Epithelial cell of esophagus (primary cell): Measurements from ENCODE around the gene SRP72.
"Not testable (repeated sequence)": the region's sequence is repeated elsewhere in the genome, so short reads cannot be mapped to it uniquely, and the experiment has no call there.

Source experiments
- DNase-seq: peaks from one replicate; pipeline ENCODE4 v3.0.0; 2010; ENCODE audit warnings: low read depth
- H3K4me3 ChIP-seq: 2 replicates; pipeline ENCODE4 v1.5.1; 2011; ENCODE audit warnings: mild to moderate bottlenecking, low read length, control low read depth
- TF ChIP-seq, protein P1 (sequence below): IDR thresholded peaks from 2 replicates; pipeline ENCODE4 v1.5.1; 2011; ENCODE audit warnings: low read depth, mild to moderate bottlenecking, low read length, control low read depth, inconsistent platforms; ENCODE audit not compliant: insufficient read depth; ENCODE audit errors: missing control alignments

Gene SRP72

GRCh38 chr4:56444719-56445118 is 22.7 kb upstream of the SRP72 start:
- H3K4me3 ChIP-seq = no peak overlapping the region
- no peak for DNase-seq
- TF ChIP-seq, protein P1, sequence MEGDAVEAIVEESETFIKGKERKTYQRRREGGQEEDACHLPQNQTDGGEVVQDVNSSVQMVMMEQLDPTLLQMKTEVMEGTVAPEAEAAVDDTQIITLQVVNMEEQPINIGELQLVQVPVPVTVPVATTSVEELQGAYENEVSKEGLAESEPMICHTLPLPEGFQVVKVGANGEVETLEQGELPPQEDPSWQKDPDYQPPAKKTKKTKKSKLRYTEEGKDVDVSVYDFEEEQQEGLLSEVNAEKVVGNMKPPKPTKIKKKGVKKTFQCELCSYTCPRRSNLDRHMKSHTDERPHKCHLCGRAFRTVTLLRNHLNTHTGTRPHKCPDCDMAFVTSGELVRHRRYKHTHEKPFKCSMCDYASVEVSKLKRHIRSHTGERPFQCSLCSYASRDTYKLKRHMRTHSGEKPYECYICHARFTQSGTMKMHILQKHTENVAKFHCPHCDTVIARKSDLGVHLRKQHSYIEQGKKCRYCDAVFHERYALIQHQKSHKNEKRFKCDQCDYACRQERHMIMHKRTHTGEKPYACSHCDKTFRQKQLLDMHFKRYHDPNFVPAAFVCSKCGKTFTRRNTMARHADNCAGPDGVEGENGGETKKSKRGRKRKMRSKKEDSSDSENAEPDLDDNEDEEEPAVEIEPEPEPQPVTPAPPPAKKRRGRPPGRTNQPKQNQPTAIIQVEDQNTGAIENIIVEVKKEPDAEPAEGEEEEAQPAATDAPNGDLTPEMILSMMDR = no peak

DNA sequence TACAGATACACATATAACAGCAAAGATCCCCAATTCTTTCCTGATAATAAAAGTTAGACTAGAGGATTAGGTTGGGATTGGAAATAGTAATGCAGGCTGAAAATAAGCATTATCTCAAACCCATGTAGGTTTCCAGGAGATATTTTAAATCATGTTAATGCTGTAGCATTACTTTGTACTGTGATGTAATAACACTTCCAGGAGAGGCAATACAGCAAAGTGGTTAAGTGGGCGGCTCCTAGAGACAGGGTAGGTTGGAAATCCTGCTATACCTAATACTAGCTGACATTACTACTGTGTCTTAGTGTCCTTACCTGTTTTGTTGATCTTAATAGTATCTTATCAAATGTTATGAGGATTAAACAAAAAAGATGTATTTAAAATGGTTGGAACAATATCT is 21.7 kb upstream of the SRP72 start:
- DNase-seq = no peak
- H3K4me3 ChIP-seq = no peak overlapping the region
- TF ChIP-seq, protein P1 = no peak

DNA sequence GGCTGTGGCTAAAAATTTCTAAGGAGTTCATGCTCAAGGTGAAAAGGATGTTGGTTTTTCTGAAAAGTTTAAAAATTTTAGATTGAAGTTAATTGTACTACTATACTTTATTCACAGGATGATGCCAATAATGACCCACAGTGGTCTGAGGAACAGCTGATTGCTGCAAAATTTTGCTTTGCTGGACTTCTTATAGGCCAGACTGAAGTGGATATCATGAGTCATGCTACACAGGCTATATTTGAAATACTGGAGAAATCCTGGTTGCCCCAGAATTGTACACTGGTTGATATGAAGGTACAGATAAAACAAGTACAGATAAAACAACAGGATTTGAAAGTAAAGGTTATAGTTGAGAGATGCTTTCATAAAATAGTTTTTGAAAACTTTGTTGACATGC is 19.1 kb upstream of the SRP72 start:
- TF ChIP-seq, protein P1 = no peak
- DNase-seq = no peak
- no peak overlapping the region for H3K4me3 ChIP-seq

GRCh38 chr4:56449475-56449874 is 17.9 kb upstream of the SRP72 start:
- not testable (repeated sequence) for DNase-seq, H3K4me3 ChIP-seq

GRCh38 chr4:56450342-56450741 is 17.1 kb upstream of the SRP72 start:
- H3K4me3 ChIP-seq = no peak overlapping the region
- TF ChIP-seq, protein P1 = no peak
- DNase-seq = no peak

GRCh38 chr4:56460085-56460484 is 7.3 kb upstream of the SRP72 start:
- TF ChIP-seq, protein P1 = no peak
- DNase-seq = peak; percentile 84
- H3K4me3 ChIP-seq = no peak overlapping the region

GRCh38 chr4:56462157-56462556 is 5.3 kb upstream of the SRP72 start:
- TF ChIP-seq, protein P1 = no peak
- DNase-seq = no peak
- no peak overlapping the region for H3K4me3 ChIP-seq

DNA sequence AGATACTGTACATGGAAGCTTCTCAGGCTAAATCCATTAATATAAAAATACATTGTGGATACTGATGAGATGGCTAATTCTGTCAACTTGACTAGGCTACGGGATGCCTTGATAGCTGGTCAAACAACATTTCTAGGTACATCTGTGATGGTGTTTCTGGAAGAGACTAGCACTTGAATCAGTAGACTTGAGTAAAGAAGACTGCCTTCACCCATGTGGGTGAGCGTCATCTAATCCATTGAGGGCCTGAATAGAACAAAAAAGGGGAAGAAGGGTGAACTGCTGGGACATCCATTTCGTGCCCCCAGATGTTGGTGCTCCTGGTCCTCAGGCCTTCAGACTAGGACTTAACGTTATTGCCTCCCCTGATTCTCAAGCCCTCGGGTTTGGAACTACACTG is 3.7 kb upstream of the SRP72 start:
- no peak for DNase-seq
- H3K4me3 ChIP-seq = no peak overlapping the region
- TF ChIP-seq, protein P1 = no peak
